HG02943 (cell line): ENCODE measurements around the gene GRK4.
"Not testable (repeated sequence)": the region's sequence is repeated elsewhere in the genome, so short reads cannot be mapped to it uniquely, and the experiment has no call there.

Experiments used
- ATAC-seq: cut with Tn5 transposase; IDR thresholded peaks from one replicate; pipeline ENCODE4 v1.9.1; 2021; ENCODE audit warnings: mild to moderate bottlenecking, low read depth, moderate library complexity; ENCODE audit not compliant: unreplicated experiment

The GRK4 gene

GRCh38 chr4:2963175-2963965 is at the start of gene GRK4, which contains the start of gene NOP14:
Gene GRK4 (plus strand): TSS chr4:2963571. CDS start chr4:2964071, 500 bp downstream.
Gene NOP14 (minus strand): TSS chr4:2963406. CDS start chr4:2963319, 87 bp downstream.
- ATAC-seq, result peak; percentile 85

- ATAC-seq, result no peak
Measured at GRCh38 chr4:2914256-2915126, 48.9 kb upstream of the GRK4 start.

GRCh38 chr4:2915789-2916188 is 47.6 kb upstream of the GRK4 start:
- ATAC-seq, result no peak

GRCh38 chr4:2916696-2917095 is 46.7 kb upstream of the GRK4 start:
- not testable (repeated sequence) for ATAC-seq

GRCh38 chr4:2918300-2918699 is 45.1 kb upstream of the GRK4 start:
- not testable (repeated sequence) for ATAC-seq

- ATAC-seq, result not testable (repeated sequence)
Measured at GRCh38 chr4:2918714-2919113, 44.7 kb upstream of the GRK4 start.

GRCh38 chr4:2922453-2923101 is 40.8 kb upstream of the GRK4 start:
- not testable (repeated sequence) for ATAC-seq

- no peak for ATAC-seq
Measured at GRCh38 chr4:2923141-2923551, 40.2 kb upstream of the GRK4 start.

- no peak for ATAC-seq
Measured at GRCh38 chr4:2923668-2924173, 39.6 kb upstream of the GRK4 start.

- ATAC-seq, result no peak
Measured at GRCh38 chr4:2924286-2924685, 39.1 kb upstream of the GRK4 start.

- ATAC-seq, result no peak
Measured at GRCh38 chr4:2924765-2925301, 38.5 kb upstream of the GRK4 start.

GRCh38 chr4:2925496-2925895 is 37.9 kb upstream of the GRK4 start:
- ATAC-seq, result no peak

- ATAC-seq, result no peak
Measured at GRCh38 chr4:2925931-2926860, 37.2 kb upstream of the GRK4 start.

- no peak for ATAC-seq
Measured at GRCh38 chr4:2927016-2927695, 36.2 kb upstream of the GRK4 start.

- ATAC-seq, result no peak
Measured at GRCh38 chr4:2927696-2928075, 35.7 kb upstream of the GRK4 start.

- no peak for ATAC-seq
Measured at GRCh38 chr4:2928242-2929176, 34.9 kb upstream of the GRK4 start.

GRCh38 chr4:2929469-2929868 is 33.9 kb upstream of the GRK4 start:
- no peak for ATAC-seq
